HepG2 (cell line): ENCODE results near the gene KLHL17.

Experiments
- ATF1 ChIP-seq: IDR thresholded peaks from 2 replicates; pipeline ENCODE4 v1.6.1; 2016; ENCODE audit warnings: mild to moderate bottlenecking, control low read depth
- CBX5 ChIP-seq: sonication (generic); formaldehyde crosslinking; IDR thresholded peaks from 2 replicates; pipeline ENCODE4 v1.4.0; 2020; ENCODE audit warnings: missing genetic modification reagents, borderline replicate concordance
- DNMT1 ChIP-seq: sonication (generic); formaldehyde crosslinking; IDR thresholded peaks from 2 replicates; pipeline ENCODE4 v1.5.1; 2020; ENCODE audit warnings: mild to moderate bottlenecking, missing genetic modification reagents
- NFE2L1 ChIP-seq: sonication (generic); formaldehyde crosslinking; IDR thresholded peaks from 2 replicates; pipeline ENCODE4 v1.4.0; 2020; ENCODE audit warnings: missing genetic modification reagents, mild to moderate bottlenecking, borderline replicate concordance
- POLR2A ChIP-seq, 2 experiments: IDR thresholded peaks; 2 replicates each; pipeline ENCODE4 v1.6.1; 2011; ENCODE audit warnings: low read depth in 2 of 2, low read length in 2 of 2, mild to moderate bottlenecking in 1 of 2, moderate library complexity in 1 of 2; ENCODE audit not compliant: insufficient read depth in 1 of 2
- ZNF225 ChIP-seq: sonication (generic); formaldehyde crosslinking; IDR thresholded peaks from 2 replicates; pipeline ENCODE4 v1.4.0; 2020; ENCODE audit warnings: mild to moderate bottlenecking, missing genetic modification reagents
- ZNF670 ChIP-seq: sonication (generic); formaldehyde crosslinking; IDR thresholded peaks from 2 replicates; pipeline ENCODE4 v1.8.0; 2022; ENCODE audit warnings: mild to moderate bottlenecking, missing genetic modification reagents, borderline replicate concordance
- TF ChIP-seq, protein P1 (sequence below): sonication (generic); formaldehyde crosslinking; IDR thresholded peaks from 2 replicates; pipeline ENCODE4 v1.5.0; 2020; ENCODE audit warnings: mild to moderate bottlenecking, missing genetic modification reagents, moderate library complexity

DNA sequence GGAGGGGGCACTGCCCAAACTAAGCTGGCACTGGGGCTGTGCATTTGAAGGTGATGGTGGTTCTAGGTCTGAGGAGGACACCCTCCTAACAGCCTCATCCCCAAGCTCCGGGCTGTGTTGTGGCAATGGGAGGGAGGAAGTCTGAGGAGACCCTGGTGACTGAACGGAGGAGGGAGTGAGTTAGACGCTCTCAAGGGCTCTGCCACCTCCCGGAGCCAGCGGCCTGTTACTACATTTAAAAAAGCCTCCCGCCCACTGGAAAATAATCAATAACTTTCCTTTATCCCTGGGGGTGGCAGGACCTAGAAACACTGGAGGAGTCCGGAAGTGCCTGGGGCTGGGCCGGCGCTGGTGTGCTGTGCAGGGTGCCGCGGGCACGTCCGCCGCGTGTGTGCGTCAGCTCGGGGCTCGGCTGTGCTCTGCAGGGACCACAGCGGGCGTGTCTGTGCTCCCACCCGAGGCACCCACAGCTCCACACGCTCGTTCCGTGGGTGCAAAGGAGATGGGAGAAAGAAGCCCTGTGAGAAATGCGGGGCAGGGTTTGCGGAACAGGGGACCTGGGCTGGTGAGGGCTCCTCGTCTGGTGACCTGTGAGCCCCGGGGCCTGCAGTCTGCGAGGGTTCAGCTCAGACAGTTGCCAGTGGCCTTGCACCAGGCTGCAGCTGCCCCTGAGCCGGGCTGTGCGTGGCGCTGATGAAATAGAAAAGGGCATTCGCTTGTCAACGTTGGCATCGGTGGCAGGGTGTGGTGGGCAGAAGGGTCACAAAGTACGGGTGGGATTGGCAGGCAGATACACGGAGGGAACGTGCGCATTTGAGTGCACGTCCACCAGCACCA, 31.3 kb upstream of the KLHL17 start:
- TF ChIP-seq CBX5 (CRISPR knock-in tag) = no peak
- no peak for TF ChIP-seq ZNF670
- TF ChIP-seq POLR2A (IDR thresholded peaks at IDR 0.05; ENCODE audit: insufficient read depth in 1 of 2, low read depth in 2 of 2, low read length in 2 of 2) = no peak
- TF ChIP-seq NFE2L1 (CRISPR knock-in tag) = no peak
- no peak for TF ChIP-seq ATF1
- no peak for TF ChIP-seq ZNF225 (CRISPR knock-in tag)
- TF ChIP-seq, protein P1, sequence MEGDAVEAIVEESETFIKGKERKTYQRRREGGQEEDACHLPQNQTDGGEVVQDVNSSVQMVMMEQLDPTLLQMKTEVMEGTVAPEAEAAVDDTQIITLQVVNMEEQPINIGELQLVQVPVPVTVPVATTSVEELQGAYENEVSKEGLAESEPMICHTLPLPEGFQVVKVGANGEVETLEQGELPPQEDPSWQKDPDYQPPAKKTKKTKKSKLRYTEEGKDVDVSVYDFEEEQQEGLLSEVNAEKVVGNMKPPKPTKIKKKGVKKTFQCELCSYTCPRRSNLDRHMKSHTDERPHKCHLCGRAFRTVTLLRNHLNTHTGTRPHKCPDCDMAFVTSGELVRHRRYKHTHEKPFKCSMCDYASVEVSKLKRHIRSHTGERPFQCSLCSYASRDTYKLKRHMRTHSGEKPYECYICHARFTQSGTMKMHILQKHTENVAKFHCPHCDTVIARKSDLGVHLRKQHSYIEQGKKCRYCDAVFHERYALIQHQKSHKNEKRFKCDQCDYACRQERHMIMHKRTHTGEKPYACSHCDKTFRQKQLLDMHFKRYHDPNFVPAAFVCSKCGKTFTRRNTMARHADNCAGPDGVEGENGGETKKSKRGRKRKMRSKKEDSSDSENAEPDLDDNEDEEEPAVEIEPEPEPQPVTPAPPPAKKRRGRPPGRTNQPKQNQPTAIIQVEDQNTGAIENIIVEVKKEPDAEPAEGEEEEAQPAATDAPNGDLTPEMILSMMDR (CRISPR knock-in tag) = no peak
- TF ChIP-seq DNMT1 (CRISPR knock-in tag) = no peak
